Effector CD4-positive, alpha-beta T cell (primary cell): ENCODE data around the gene UBXN4.
"Not testable (repeated sequence)": the region's sequence is repeated elsewhere in the genome, so short reads cannot be mapped to it uniquely, and the experiment has no call there.

ENCODE experiments used
- DNase-seq: peaks from one replicate; pipeline ENCODE4 v3.0.0-alpha.2; 2020
- total RNA-seq: gene quantifications from one replicate; lab custom pipeline; 2026; lab: John Stamatoyannopoulos, UW

The UBXN4 gene, protein sequence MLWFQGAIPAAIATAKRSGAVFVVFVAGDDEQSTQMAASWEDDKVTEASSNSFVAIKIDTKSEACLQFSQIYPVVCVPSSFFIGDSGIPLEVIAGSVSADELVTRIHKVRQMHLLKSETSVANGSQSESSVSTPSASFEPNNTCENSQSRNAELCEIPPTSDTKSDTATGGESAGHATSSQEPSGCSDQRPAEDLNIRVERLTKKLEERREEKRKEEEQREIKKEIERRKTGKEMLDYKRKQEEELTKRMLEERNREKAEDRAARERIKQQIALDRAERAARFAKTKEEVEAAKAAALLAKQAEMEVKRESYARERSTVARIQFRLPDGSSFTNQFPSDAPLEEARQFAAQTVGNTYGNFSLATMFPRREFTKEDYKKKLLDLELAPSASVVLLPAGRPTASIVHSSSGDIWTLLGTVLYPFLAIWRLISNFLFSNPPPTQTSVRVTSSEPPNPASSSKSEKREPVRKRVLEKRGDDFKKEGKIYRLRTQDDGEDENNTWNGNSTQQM
- 200 reads per million, percentile 92 among the genes with 10 or more reads in this experiment for total RNA-seq

DNA sequence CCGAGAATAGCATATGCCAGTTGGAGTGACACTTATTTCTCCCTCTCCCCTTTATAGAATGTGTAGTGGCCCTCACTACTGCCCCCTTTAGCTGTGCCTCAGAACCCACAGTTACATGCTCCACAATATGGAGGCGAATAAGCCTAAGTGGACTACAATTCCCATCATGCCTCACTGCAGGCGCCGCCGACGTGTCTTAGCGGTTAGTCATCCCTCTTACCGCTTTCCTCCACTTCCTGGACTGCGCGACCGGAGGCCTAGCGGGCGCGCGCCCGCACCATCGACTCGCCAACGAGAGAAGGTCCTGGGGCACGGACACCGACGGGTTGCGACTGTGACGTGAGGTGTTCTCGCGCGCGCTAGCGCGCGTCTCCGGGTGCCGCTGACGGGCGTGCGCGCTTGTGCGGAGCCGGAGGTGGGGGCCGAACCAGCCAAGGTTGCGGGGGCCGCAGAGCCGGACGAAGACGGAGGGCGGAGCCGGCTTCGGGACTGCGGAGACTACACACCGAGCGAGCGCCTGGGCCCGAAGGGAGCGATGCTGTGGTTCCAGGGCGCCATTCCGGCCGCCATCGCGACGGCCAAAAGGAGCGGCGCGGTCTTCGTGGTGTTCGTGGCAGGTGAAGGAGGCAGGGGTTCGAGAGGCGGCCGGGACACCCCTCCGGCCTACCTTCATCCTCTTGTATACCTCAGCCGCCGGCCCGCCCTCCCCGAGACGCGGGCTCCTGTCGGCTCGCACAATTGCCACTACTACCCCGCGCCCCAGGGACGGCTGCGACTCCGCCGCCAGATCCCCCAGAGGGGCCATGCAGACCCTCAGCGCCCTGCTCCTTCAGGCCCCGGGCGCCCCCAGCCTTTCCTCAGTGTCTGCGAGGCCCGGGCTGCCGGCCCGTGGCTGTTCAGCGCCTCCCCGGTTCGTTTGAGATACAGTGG, at the start of gene UBXN4:
Gene UBXN4, plus strand, starts transcription at position 461 of the 930 bp plus-strand sequence. Its CDS starts 75 bp downstream, at position 536.
- peak; percentile 89 for DNase-seq

DNA sequence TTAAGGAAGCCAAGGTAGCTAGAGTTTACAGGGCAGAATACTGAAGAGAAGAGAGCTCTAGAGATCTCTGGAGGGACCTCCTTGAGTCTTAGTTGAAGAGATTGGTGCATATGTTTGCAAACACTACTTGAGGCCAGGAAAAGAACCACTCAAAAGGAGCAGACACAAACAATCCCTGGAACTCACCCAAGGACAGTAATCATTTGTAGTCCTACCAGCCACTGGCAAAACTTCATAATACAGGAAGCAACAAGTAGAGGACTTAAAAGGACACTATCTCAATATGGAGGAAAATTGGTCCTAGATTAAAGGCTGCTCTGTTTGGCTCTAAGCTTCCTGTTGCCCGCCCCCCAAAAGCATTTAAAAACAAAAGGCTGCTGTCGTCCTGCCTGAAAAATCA, 46.9 kb upstream of the UBXN4 start:
- DNase-seq = no peak

DNA sequence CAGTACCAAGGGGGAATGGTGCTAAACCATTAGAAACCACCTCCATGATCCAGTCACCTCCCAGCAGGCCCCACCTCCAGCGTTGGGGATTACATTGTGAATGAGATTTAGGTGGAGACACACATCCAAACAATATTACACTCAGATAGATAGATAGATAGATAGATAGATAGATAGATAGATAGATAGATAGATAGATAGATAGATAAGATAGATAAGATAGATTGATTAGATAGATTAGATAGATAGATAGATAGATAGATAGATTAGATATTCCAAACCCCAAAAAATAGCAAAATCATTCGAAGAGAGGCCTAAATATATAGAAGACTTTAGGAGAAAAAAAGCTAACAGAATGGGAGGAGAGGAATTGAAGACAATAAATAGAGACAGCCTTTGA, 42.8 kb upstream of the UBXN4 start:
- DNase-seq = no peak

DNA sequence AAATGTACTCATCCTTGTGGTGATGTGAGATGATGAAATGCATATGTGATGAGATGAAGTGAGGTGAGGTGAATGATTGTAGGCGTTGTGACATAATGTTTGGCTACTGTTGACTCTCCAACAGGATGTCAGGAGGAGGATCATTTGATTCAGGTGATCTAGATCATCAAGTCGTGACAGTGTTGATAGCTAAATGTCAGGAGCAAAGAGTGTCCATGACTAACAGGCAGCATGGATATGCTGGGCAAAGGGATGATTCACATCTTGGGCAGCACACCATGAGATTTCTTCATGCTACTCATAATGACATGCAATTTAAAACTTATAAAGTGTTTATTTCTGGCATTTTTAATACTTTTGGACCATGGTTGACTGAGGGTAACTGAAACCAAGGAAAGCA, 40.2 kb upstream of the UBXN4 start:
- DNase-seq = no peak

DNA sequence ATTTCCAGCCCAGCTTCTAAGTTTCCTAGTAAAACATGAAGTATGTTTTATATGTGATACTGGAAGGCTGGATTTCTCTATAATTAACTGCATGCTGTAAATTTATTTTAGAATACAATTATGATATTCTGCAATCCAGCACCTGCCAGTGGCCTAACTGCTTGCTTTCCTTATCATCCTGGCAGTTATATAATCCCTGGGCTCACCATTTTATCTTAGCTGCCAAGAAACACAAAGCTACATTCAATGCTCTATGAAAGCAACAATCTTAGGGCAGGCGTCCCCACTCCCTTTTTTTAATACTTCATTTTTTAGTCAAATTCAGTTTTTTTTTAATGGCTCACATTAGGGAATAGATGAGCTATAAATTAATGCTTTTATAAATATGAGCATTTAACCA, 38.4 kb upstream of the UBXN4 start:
- DNase-seq = no peak

DNA sequence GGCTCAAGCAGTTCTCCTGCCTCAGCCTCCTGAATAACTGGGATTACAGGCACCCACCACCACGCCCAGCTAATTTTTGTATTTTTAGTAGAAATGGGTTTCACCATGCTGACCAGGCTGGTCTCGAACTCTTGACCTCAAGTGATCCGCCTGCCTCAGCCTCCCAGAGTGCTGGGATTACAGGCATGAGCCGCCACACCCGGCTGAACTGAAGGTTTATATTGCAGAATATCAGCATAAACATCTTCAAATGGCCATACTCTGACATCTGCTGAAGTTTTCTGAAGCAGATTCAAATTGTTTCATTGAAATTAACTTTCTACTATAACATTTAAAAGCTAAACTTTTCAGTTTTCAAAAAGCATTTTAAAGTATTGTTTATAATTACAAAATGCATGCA, 37.6 kb upstream of the UBXN4 start:
- not testable (repeated sequence) for DNase-seq

DNA sequence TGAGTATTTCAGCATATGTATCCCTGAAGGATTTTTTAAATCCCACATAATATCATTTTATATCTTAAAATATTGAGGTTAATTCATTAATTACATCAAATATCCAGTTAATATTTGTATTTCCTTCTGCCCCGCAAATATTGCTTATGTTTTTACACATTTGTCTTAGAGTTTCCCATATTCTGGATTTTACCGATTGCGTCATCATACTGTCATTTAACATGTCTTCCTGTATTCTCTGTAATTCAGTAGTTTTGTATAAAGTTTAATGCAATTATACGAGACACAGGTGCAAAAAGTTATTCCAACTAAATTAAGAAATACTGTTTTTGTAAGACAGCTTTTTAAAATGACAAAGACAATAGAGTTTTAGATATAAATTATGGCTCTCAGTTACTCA, 33.5 kb upstream of the UBXN4 start:
- DNase-seq = no peak

DNA sequence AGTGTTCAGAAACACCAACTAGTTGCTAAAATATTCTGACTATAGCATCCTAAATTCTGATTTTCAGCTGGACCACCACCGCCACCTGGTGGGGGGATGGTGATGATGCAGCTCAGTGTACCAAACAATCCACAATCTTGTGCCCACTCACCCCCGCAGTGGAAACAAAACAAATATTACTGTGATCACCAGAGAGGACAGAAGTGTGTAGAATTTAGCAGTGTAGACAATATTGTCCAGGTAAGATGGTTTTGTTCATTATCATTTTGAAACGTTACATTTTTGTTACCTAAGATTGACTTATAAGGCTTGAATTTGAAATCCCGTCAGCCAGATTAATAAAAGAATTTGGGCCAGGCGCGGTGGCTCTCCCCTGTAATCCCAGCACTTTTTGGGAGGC, 31.7 kb upstream of the UBXN4 start:
- DNase-seq = peak; percentile 60

DNA sequence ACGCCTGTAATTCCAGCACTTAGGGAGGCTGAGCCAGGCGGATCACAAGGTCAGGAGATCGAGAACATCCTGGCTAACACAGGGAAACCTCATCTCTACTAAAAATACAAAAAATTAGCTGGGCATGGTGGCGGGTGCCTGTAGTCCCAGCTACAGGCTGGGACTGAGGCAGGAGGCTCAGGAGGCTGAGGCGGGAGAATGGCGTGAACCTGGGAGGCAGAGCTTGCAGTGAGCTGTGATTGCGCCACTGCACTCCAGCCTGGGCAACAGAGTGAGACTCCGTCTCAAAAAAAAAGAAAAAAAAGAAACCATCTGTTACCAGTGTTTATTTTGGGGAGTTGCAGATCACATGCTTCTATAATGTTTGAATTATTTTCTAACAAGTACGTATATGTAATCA, 26.6 kb upstream of the UBXN4 start:
- DNase-seq = not testable (repeated sequence)

DNA sequence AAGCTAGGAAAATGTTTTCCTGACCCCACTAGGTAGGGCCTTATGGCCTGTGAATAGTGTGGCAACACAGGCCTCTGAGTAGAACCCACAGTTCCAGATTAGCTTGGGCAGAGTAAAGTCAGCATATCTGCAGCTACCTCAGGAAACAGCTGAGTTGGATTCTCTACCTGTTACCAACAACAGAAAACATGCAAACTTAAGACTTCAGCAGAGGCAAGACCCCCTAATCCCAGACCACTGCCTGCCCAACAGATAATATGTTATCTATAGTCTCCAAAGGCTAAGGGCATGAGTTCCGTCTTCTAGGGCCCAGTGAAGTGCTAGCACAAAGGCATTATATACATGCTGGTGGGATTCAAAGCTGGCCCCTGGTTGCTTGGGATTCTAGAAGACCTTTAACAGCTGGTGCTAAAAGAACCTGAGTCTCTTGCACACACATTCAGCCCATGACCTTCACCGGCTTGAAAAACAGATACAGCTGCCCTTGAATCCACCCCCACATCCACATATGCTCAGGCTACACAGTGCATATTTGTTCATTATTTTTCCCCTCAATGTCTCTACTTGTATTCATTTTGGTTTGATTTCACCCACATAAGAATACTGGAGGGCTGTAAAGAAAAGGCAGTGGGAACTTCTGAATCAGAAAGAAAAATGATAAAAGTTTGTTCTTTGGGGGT, 13.5 kb upstream of the UBXN4 start:
- no peak for DNase-seq

DNA sequence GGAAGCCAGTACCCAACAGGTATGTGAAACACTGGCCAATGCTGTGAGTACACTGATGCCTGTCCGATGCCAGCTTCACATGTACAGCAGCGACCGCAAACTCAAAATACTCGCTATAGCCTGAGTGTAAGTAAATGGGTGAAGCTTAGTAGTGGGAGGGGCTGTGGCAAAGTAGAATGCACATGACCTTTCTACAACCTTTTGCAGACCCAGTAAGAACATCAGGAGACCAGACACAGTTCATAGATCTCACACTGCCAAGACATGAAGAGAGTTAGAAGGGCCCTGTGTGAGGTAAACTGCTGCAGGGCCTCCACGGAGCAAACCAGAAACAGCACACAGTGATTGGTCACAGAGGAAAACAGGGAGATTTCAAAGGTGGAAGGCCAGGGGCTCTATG, 9.1 kb upstream of the UBXN4 start:
- no peak for DNase-seq

DNA sequence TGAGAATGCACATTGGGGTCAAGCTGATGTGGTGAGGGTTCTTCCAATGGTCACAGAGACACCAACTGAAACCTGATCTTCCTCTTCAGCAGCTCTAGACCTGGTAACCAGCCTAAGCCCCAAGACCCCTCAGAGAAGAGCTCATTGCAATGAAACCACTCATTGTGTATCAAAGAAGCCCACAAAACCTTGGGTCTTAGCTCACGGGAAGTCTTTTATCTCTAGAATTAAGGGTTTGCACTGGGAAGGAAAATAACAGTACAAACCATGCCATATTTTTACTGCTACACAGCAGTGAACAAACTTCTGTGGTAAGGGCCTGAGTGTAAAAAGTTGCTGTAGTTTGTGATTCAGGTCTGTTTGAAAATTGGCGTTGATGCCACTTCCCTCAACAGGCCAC, 8.6 kb upstream of the UBXN4 start:
- DNase-seq = no peak

DNA sequence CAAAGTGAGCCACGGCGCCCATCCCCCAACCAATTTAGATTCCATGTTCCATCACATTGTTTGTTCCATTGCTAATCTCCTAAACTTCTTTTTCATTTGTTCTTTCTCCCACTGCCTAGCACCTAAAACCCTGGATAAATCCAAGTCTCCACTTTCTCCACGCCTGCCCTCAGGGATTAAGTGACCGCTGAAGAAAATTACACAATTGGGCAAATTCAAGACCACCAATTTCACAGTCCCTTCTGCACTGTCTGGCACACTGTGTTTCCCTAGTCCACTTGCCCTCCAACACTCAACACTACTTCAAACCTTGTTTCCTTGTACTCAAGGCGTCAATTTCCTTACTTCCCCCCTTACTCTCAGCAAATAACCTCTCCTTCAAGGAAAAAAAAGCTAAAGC, 5.1 kb upstream of the UBXN4 start:
- DNase-seq = no peak

DNA sequence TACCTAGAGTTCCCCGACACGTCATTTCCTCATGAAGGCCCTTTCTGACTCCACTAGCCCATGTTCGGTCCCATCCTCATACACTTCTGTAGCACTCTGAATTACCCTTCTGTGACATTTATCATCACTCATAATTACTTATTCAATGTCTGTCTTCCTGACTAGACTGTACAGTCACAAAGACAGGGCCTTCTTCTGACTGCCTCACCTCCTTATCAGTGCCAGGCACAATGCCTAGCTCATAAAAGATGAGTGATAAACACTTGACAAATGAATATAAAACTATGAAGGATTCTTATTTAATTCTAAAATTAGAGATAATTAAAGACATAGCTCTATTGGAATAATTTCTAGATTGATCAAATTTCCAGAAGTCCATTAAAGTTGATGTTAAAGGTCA, 1.4 kb upstream of the UBXN4 start:
- DNase-seq = no peak

DNA sequence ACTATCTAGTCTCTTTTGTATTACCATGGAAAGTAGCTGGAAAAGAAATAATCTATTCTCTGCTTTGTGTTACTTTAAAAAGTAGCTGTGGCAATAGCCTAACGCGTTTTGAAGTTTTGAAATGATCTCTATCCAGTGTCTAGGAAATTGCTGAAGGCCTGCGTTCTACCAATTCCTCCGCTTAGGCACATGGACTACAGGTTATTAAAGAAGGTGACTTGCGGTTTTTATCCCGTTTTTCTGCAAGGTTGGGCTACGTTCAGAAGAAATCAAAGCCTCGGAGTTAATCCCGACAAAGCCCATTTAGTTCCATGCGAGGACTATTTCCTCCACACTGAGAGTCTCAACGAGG, 636 bp upstream of the UBXN4 start:
- no peak for DNase-seq

DNA sequence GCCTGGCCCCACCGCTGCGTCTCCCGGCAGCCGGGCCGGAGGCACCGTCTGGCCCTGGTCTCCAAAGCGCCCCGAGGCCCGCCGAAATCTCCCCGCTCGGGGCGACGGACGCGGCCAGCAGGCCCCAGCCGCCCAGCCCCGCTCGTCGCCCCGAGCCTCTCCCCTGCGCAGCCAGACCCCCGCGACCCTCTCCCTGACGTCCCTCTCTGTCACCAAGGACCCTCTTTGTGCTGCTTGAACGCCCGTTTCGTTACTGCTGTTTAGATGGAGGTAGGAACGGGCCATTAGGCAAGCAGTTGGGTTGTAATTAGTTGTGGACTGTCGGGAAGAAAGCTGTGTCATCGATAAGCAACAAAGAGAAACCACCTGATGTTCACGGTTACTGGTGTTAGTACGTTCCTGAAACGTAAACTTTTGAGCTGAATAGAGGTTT, 686 bp downstream of the UBXN4 start:
- DNase-seq = peak; percentile 26

DNA sequence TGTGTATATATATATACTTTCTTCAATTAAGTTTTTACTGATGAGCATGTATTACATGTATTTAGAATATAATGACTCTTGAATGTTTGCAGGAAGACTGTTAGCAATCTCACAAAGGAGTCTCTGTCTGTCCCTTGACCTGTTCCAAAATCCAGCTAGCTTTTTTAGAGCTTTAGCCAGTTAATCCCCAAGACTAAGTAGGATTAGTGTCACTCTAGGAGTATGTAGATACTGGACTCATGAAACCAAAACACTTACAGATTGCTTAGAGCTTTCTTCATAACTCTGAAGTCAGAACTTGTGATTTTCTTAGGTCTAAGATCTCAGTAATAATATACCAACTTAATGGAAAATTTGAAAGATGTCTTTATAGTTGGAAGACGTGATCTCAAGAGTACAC, 2.2 kb downstream of the UBXN4 start:
- no peak for DNase-seq

DNA sequence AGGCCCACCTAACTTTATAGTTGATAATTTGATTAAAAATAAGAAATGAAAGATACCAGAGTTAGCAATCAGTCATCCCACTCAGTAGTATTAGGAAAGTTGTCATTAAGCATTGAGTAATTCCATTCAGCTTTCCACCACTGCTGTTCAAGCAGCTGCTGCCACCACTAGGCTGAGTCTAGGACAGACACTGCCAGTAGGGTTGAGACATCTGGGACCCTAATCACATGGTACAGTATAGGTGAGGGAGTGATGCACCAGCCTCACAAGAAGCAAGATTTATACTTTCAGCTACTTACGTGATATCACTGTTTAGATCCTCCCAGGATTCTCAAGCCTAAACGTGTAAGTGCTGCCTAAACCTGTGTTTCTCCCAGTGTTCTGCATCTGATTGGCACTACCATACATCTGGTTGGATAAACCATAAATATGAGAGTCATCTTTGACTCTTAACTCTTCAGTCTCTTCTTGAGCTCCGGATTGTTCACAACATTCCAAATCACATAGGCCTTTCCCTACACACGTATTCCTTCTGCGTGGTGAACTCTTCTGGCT, 3.2 kb downstream of the UBXN4 start:
- DNase-seq = no peak

DNA sequence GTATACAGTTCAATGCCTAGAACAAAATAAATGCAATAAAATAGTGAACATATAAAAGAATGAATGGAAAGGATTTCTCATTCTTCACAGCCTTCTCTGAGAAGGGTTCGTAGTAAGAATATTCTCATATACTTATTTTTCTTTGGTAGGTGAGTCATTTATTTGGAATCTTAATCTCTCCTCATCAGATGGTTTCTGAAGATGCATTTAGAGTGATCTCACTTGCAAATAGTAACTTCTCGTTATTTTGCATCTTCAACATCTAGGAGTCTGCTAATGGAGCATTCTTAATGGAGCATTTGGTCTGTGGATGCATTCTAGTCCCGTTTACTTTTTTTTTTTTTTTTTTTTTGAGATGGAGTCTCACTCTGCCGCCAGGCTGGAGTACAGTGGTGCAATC, 3.9 kb downstream of the UBXN4 start:
- DNase-seq = no peak

DNA sequence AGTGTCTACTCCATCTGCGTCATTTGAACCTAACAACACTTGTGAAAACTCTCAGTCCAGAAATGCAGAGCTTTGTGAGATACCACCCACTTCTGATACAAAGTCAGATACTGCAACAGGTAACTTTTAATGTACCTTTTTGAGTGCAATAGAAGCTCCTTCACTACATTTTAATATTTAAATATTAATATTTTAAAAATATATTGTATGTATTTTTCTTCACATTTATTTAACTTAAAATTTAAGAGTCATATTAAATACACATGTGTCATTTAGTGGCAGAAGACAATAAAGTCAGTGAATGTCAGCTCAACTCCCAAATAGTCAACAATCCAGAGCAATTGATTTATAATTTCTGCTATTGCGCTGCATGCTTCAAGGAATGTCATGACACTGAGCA, 13.9 kb downstream of the UBXN4 start:
- DNase-seq = no peak

DNA sequence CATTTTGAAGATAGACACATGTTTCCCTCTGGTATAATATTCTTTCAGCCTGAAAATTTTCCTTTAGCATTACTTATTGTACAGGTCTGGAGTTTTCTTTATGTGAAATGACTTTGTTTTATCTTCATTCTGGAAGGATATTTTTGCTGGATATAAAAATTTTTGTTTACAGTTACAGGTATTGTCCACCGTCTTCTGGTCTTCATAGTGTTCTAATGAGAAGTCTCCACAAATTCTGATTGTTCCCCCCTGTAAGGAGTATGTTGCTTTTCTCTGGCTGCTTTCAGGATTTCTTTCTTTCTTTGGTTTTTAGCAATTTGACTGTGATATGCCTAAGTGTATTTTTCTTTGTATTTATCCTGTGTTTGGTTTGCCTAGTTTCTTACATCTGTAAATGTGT, 15.0 kb downstream of the UBXN4 start:
- no peak for DNase-seq

DNA sequence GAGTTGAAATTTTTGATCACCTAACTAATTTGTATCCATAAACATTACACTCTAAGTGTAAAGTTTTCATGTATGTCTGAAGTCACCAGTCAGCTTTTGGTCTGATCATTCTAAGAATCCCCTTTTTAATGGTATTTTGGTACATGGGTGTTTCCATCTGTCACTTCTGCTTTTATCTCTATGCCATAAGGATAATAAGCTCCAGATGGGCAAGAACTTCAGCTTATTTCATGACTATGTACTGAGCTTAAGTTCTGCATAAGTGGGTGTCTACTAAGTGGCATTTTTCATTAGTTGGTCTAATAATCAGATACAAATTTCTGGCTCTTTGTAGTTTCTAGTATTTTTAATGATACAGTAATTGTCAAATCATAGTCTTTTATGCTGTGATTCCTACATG, 20.4 kb downstream of the UBXN4 start:
- no peak for DNase-seq

DNA sequence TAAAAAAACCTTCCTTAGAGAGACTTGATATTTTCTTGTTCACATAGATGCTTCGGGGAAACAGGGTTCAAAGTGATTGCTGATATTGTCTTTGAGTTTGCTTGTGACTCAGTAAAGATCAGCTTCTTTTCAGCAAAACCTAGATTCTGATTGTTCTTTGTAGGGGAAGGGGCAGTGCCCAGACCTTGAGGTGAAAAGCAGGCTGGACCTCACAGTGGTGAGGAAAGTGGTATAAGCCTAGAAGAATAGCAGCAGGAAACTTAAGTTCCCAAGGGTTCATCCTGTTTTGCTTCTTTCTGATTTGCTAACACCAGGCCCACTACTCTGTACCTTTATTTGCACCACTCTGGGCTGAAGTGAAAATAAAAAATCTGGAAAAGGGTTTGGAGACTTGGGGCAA, 20.9 kb downstream of the UBXN4 start:
- no peak for DNase-seq
